ENCODE measurements around the gene KIAA1217.
A peak's percentile ranks its signal among the peaks of the same experiment; 100 is the strongest.

Gene KIAA1217

DNA sequence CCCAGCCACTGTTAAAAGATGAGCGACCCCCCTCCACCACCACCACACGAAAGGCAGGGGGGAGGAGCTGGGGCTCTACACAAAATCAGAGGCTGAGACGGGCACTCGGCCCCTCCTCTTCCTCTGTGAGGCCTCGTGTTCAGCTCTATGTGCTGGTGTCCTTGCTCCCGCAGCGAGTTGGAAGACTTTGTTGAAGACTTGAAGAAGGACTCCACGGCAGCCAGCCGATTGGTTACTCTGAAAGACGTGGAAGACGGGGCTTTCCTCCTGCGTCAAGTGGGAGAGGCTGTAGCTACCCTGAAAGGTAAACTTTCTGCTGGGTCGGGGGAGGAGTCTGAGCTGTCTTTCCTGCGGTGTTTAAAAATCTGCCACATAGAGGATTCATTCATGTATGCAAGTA is 311.0 kb downstream of the KIAA1217 start:
- DNase-seq: peak; percentile 15

DNA sequence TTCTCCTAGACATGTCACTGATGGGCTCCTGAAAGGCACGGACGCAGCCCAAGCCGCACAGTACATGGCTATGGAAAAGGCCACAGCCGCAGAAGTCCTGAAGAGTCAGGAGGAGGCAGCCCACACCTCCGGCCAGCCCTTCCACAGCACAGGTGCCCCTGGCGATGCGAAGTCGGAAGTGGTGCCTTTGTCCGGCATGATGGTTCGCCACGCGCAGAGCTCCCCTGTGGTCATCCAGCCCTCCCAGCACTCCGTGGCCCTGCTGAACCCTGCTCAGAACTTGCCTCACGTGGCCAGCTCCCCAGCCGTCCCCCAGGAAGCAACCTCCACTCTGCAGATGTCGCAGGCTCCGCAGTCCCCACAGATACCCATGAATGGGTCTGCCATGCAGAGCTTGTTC is 315.4 kb downstream of the KIAA1217 start:
- no peak for DNase-seq

DNA sequence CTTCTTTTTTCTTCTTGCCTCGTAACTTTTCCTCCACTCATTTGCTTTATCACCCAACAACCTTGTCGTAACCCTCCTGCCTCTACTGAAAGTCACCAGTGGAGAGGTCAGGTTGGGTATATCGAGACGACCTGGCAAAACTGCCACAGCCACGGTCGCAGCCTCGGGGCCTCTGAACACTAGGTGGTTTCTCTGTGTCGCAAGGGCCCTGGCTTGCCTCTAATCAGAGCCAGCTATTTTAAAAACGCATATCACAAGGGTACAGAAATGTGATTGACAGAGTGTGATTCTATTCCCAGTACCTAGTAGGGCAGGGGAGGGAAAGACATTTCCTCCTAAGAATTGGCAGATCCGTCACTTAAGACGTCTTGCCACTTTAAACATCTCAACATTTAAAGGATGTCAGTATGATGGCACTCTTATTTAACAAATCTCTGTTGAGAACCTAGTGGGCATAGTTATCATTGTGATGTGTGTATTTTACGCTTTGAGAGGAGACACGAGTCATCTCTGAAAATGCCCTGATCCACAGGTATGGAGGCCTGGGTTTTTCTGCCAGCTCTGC is 317.2 kb downstream of the KIAA1217 start:
- DNase-seq: no peak

DNA sequence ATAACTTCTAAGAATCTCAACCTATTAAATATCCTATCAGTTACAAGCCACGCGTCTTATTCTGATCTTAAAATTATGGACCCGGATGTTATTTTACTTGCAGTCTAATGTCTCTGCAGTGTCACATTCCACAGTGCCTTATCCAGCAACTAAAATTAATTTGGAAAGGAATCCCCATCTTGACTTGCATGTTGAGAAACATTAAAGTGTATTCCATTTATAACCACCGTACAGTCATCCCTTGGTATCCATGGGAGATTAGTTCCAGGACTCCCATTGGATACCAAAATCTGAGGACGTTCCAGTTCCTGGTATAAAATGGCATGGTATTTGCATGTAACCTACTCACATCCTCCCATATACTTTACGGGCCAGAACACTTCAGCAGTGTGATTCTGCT is 320.0 kb downstream of the KIAA1217 start:
- no peak for DNase-seq

DNA sequence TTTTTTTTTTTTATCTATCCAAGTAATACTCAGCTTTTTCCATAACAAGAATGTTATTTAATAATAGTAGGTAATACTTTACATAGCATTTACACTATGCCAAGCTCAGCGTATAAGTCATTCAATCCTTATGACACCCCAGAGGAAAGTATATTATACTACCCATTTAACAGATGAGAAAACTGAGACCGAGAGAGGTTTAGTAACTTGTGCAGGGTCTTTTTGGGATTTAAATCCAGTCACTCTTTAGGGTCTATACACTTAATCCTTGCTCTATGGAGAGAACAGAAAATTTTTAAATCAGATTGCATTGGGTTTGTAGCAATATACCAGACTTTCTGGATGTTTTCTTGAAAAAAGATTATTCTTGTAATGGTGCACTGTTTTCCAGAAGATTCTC is 322.5 kb downstream of the KIAA1217 start:
- no peak for DNase-seq

DNA sequence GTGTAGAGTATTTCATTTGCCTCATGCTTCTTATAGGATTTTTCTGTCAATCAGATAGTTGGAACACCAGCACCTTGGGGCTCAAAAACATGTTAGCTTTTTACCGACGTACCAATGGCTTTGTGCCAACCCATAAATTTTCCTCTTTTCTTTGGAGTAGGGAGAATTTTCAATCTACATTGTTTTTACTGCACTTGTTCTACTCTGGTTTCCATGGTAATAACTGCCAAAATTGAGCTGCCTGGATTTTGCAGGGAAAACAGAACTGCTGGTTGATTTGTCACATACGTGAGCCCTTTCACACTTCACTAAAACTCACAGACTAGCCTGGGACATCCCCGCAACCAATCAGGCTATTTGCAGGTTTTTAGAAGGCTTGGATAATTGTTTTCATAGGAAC is 325.0 kb downstream of the KIAA1217 start:
- no peak for DNase-seq

DNA sequence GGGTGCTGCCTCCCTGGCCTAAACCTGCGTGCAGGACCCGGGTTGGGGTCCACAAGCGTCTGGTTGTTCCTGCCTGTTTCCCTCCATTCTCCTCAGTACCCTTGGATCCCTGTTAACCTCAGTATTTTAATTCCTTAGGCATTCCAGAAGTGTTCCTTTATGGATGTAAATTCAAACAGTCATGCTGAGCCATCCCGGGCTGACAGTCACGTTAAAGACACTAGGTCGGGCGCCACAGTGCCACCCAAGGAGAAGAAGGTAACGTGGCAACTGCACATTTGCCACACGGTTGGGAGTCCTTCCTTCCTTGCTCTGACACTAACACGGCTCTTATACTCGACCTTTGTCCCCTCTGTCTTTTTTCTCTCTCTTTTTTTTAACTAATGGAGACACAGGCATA is 327.7 kb downstream of the KIAA1217 start:
- no peak for DNase-seq

DNA sequence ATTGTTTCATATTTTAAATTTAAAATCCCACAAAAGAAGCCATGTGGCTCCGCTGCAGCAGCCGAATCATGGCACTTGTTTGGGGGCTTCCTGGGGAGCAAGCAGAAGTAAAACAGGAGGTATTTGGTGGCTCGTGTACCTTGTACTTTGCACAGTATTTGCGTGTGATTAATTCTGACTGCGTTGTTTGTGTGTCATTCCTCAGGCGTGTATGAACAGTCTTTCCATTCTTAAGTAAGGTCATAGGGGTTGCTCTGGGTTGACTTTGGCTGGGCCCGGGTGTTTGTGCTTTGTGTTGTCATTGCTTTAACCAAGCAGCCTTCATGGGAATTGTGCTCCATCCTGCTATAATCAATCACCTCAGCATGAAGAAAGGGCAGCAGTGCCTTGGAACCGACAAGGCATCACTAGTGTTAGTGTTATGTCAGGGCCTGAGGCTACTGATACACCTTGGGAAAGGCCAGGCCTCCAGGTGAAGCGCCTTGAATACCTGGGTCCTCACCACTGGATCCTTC is 332.4 kb downstream of the KIAA1217 start:
- DNase-seq: no peak

DNA sequence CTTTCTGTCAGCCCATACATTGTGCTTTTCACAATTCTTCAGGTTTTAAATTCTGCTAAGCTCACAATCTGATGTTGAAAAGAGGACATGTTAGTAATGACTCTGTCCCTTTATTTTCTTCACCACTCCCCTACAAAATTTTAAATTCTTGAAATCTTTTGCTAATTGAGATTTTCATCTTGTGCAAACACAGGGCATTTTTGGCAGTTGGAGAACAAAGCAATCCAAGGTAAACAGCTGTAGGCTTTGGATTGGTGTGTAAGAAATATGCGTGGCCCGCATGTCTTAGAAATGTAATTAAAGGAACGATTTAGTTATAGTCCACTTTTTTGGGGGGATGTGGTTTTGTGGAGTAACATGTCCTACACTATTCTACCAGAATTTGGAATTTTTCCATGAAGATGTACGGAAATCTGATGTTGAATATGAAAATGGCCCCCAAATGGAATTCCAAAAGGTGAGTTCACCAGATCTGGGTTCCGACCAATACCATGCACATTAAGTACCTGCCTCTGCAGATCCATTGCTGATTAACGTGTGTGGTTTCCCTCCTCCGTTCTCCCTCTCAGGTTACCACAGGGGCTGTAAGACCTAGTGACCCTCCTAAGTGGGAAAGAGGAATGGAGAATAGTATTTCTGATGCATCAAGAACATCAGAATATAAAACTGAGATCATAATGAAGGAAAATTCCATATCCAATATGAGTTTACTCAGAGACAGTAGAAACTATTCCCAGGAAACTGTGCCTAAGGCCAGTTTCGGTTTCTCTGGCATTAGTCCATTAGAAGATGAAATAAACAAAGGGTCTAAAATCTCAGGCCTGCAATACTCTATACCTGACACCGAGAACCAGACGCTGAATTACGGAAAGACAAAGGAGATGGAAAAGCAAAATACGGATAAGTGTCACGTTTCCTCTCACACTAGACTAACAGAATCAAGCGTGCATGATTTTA is 333.7 kb downstream of the KIAA1217 start:
- no peak for DNase-seq

DNA sequence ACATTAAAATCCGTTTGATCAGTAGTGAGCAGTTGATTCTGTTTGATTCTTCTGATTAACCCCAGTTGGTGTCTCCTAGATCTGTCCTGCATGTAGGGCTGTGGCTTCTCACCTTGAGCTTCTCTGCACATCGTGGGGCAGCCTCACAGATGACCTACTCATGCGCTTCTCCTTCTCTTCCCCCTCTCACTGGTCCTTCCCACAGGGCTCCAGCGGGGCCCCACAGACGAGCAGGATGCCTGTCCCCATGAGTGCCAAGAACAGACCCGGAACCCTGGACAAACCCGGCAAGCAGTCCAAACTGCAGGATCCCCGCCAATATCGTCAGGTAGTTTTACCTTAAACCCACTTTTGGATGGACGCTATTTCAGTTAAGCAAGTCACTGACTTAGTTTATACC is 335.8 kb downstream of the KIAA1217 start:
- no peak for DNase-seq

DNA sequence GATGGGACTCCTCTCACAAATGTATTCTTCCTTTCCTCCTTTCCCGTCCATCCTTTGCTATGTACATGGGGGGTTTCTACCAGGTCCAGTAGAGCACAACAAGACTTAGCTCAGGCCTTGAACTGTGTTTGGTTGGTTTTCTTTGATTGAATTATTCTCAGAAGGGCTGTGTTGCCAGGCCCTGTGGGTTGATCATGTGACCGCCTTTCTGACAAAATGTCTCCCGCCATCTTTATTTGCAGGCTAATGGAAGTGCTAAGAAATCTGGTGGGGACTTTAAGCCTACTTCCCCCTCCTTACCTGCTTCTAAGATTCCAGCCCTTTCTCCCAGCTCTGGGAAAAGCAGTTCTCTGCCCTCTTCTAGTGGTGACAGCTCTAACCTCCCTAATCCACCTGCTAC is 336.6 kb downstream of the KIAA1217 start:
- DNase-seq: no peak

DNA sequence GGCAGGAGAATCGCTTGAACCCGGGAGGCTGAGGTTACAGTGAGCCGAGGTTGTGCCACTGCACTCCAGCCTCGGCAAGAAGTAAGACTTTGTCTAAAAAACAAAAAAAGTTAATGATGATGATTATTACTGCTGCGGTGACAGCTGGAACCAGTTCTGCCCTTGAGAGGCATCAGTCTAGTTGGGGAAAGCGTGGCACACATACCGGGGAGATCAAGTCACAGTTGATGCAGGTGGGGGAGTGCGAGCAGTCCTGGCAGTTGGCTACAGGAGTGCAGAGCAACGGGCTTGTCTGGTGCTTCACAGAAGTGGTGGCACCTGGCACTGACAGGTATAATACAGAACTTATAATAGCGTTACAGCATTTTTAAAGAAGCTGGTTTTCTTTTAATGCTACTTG is 341.7 kb downstream of the KIAA1217 start:
- DNase-seq: no peak

DNA sequence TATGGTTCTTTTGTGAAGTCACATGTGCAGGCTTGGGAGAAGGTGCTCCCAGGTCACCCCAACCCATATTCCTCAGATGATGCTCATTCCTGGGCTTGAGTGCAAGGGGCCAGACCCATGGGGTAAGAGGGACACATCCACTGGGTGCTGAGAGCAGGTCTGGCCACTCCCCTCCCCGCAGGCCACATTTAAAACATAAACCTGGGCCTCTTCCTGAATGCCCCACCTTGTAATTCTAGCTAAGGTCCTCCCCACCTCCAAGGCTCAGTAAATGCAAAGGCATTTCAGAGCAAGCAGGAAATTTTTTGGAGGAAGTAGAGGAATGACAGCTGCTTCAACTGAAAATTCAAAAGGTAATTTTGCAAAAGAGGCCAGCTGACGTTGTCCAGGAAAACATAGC is 342.2 kb downstream of the KIAA1217 start:
- no peak for DNase-seq

DNA sequence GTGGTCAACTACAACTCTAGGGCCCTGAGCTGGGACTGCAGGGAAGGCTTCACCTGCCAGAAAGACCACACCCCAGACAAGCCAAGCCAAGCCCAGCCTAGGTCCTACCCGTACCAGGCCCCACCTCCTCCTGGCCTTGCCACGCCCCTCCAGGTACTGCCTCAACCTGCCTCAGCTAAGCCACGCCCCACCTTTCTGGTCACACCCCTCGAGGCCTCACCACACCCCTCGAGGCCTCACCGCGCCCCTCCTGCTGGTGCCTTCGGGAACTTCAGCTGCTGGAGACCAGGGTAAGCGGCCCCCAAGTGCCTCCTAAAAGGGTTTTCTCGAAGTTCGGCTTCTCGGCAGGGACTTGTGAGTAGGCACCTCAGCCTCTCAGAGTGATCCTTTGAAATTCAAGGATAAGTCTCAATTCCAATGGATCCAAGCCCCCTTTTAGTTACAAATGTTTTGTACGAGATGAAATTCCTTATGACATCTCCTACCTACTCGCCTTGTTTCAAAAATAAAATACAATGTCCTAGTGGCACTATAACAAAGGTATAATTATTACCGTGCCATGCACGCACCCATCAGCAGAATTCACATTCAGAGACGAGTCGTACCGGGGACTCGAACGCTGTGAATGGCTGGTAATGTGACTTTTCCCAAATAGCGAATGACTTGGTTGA is 343.5 kb downstream of the KIAA1217 start:
- no peak for DNase-seq

DNA sequence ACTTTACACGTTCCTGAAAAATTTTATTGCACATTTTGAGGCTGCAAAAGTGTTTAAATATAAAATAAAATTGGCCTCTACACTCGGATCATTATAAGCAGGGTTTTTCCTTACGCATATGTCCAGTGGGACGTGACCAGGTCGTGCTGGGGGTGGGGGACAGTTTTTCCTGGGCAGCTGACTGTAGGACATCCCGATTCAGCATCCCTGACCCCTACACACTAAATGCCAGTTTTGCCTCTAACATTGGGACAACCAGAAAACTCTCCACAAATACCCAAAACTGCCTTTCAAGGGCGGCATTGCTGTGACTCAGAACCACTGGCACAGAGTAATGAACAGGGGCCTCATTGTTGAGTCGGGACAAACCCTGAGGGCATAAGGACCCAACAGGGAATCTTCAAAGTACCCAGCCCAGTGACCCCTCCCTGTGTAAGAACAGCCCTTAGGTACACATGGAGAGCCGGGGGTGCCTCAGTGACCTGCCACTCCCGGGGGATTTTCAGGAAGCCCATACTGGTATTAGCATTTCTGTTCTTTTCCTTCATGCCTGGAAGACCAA is 344.2 kb downstream of the KIAA1217 start:
- no peak for DNase-seq

DNA sequence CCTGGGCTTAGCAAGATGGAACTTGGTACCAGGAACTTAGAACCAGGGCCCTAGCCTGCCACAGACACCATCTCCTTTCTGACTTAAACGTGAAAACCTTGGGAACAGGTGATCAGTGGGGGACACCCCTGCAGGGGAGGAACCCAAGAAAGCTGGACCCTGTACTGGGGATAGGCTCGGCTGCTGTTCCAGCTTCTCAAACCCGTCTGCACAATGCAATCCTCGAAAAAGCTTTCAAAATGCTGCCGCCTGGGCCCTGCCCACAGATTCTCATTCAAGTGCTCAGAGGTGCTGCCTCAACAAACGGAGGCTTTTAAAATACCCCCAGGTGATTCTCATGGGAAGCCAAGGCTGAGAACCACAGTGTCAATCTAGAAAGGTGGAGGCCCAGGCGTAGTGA is 345.1 kb downstream of the KIAA1217 start:
- DNase-seq: no peak

DNA sequence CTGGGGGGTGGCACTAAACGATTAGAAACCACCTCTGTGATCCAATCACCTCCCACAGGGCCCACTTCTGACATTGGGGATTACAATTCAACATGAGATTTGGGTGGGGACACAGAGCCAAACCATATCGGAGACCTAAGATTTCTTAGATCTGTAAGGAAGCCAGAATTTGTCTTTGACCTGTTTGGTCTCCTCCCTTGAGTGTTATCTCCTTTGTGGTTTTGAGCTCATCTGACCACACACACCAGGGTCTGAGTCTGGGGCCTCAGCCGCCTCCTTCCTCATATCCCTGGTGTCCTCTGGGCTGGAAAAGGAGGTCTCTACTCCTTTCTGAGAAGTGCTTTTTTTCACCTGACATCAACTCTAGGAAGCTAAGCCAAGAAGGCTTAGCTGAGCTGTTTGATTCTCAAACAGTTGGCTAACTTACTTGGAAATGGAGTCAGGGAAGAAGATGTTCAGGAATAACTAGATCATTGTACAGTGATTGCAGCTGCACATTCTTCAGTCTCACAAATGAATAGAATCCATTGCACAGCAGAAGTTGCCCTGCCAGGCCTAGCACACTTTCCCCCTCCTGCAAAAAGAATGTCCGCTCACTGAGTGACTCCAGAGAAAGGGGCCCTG is 347.3 kb downstream of the KIAA1217 start:
- DNase-seq: no peak

DNA sequence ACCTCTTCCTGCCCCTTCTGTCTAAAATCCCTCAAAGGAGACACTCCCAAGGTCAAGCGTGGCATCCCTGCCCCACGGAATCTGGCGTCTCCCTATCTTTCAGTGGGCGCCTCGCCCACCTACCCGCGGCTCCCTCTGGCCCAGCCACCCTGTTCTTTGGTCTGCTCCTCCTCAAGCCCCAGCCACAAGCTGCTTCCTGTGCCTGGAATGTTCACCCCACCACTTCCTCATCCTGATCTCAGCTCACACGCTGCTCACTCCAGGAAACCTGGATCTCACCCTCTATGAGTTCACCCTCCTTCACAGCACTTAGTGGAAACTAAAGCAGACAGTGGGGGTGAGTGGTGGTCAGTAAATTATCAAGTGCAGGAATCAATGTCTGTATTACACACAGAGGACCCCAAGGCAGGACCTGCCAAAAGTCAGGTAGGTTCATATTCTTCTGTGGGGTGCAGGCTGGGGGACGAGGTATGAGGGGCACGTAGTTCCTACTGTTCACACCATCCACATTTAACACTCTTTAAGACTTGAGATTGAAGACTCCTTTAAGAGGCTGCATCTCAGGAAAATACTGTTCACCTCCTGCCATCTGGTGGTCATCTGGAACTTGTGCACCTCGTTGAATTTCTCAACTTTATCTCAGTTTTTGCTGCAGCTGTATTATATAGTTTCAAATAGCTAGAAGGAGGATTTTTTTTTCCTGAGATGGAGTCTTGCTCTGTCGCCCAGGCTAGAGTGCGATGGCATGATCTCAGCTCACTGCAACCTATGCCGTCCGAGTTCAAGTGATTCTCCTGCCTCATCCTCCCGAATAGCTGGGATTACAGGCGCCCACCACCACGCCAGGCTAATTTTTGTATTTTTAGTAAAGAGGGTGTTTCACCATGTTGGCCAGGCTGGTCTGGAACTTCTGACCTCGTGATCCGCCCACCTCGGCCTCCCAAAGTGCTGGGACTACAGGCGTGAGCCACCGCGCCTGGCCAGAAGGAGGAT is 348.1 kb downstream of the KIAA1217 start:
- no peak for DNase-seq

DNA sequence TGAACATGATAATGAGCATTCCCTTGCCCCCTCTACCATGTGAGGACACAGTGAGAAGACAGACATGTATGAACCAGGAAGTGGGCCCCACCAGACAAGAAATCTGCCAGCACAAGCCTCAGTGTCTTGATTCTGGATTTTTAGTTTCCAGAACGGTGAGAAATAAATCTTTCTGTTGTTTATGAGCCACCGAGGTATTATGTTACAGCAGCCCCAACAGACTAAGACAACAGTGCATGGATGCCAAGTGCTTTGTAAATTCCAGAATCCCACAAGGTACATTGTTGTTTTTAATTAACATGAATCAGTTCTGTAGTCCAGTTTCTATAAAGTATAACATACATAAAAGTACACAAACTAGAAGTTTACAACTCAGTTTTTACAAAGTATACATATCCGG is 352.5 kb downstream of the KIAA1217 start:
- DNase-seq: no peak

DNA sequence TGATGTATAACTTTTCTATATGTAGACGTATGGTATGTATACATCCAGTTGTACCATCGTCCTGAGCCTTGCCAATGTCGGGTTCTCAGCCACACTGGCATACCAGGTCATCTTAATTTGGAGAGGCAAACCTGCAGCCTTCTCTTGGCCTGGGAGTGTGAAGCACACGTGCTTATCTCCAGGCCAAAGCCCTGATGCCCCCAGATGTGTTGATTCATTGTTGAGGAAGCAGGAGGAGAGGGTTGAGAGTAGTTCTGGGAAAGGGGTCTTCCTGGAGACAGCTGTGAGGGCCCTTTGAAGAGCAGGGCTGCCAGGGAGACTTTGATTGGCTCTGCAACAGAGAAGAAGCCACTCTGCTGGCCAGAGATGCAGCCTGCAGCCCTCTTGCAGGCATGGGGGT is 359.1 kb downstream of the KIAA1217 start:
- no peak for DNase-seq

DNA sequence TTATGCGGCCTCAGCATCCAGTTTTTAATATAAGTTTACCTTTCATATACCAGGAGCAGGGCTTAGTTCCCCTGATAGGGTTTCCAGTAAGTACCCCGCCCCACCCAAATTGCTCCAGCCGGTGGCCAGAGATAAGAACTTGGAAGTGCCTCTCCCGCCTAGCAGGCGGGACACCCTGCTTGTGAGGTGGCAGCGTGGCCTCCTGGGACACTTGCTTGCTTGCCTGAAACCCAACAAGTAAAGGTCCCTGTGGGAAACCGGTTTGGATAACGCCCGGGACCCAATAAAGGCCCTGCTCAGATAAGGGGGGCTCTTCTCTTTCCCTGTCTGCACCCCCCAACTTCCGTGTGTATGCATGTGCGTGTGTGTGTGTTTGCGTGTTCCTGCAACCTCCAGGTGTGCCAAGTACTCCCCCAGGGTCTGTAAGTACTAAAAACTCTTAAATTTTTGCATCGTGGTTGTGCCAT is 360.4 kb downstream of the KIAA1217 start:
- no peak for DNase-seq

Data from activated CD8-positive, alpha-beta memory T cell treated with anti-CD3 and anti-CD28 coated beads, Interleukin-2, amount 50 U/mL, for 4 hours (primary cell).